HFF-Myc (cell line): ENCODE measurements around the gene YWHAQ.

Source experiments
- DNase-seq: peaks from one replicate; pipeline ENCODE4 v3.0.0-alpha.2; 2011; ENCODE audit warnings: low read depth; ENCODE audit errors: extremely low read depth
- H3K4me3 ChIP-seq: replicated peaks from 2 replicates; pipeline ENCODE4 v1.5.1; 2011; ENCODE audit warnings: low read depth, mild to moderate bottlenecking, control low read depth, low read length
- CTCF ChIP-seq: IDR thresholded peaks from 2 replicates; pipeline ENCODE4 v1.5.1; 2012; ENCODE audit warnings: mild to moderate bottlenecking, low read depth, low read length, control low read depth; ENCODE audit errors: missing control alignments

The YWHAQ gene

GRCh38 chr2:9657083-9657482 is 26.3 kb upstream of the YWHAQ start:
- H3K4me3 ChIP-seq: no peak overlapping the region
- TF ChIP-seq CTCF: no peak
- no peak for DNase-seq

DNA sequence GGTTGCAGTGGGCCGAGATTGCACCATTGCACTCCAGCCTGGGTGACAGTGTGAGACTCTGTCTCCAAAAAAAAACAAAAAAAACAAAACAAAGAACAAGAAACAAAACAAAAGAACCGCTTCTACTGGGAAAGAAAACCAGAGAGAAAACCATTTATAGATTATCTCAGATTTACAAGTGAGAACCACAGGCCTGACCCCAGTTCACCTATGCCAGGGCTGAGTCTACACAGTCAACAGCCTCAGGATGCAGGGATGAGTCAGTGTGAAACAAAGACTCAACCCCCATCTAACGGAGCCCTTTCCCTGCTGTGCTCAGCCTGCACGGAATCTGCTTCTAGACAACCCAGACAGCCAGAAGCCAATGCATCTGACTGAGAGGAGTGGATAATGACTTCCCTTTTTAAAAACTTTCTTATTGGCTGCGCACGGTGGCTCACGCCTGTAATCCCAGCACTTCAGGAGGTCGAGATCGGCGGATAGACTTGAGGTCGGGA is 25.5 kb upstream of the YWHAQ start:
- no peak for TF ChIP-seq CTCF
- peak; percentile 91 for DNase-seq
- H3K4me3 ChIP-seq: no peak overlapping the region

DNA sequence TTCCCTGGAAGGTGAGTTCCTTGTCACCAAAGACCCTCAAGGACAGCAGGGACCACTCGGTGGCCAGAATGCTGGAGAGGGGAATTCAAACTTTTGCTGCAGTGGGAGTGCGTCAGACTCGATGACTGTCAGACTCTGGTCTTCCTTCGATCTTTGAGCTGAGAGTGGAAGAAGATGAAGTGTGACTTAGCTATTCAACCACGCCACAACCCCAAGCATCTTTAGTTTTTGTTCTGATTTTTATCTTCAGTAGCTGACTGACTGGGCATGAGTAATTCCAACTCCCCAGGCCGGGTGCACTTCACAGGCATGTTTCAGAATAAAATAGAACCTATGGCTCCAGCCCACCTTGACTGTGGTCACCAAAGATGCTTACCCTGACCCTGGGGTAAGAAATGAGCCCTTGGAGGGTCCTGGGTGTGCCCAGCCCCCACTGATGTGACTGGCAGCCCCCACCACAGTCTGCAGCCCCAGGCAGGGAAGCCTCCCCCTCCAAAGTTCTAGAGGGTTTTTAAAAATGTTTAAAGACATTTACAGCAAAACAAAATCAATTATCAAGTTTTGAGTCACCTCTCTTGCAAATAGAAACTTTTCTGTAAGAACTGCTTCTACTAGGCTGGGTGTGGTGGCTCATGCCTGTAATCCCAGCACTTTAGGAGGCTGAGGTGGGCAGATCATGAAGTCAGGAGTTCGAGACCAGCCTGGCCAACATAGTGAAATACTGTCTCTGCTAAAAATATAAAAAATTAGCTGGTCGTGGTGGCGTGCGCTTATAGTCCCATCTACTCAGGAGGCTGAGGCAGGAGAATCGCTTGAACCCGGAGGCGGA is 24.9 kb upstream of the YWHAQ start:
- no peak overlapping the region for H3K4me3 ChIP-seq
- TF ChIP-seq CTCF: no peak
- DNase-seq: peak; percentile 59

GRCh38 chr2:9654452-9655100 is 23.8 kb upstream of the YWHAQ start:
- DNase-seq: no peak

DNA sequence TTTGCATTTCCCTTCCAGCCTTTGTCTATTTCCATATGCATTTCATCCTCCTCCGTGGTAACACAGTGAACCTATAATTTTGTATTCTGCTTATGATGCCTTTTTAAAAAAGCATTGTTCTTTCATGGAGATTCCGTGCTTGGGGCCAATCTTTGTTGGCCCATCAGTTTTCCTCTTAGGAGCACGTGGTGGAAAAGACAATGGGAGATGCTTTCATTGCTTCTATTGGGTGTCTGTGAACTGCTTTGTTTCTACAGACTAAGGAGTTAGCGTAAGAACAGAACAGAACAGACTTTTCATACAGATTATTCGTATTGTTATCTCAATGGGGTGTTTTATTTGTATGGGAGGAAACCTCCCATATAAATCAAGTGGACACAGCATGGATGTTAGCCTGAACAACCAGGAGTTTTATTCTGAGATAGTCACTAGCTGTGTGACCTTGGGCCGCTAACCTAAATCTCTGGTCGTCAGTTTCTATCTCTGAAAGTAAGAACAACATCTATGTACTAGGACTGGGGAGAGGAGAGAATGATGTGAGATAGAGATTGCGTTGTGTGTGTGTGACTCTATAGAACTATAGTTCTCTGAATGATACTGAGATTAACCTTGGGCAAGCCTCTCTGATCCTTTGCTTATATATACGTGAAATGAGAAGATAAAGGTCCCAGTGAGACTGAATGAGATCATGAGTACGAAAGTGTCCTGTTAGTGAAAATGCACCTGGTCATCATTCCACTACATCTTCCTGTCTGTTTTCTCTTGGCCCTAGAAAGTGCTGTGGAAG is 22.9 kb upstream of the YWHAQ start:
- DNase-seq: no peak
- TF ChIP-seq CTCF: no peak
- H3K4me3 ChIP-seq: no peak overlapping the region

More at GRCh38 chr2:9654452-9655100, 23.8 kb upstream of the YWHAQ start:
- H3K4me3 ChIP-seq: no peak overlapping the region
- no peak for TF ChIP-seq CTCF

- H3K4me3 ChIP-seq: no peak overlapping the region
- no peak for TF ChIP-seq CTCF
- DNase-seq: no peak
Observed at GRCh38 chr2:9652898-9653479, 22.2 kb upstream of the YWHAQ start.
